COR-L47 (cell line): ENCODE results near the gene LPP.
"Not testable (repeated sequence)": the region's sequence is repeated elsewhere in the genome, so short reads cannot be mapped to it uniquely, and the experiment has no call there.

Experiments used
- DNase-seq: peaks from one replicate; lab custom pipeline; 2025; lab: John Stamatoyannopoulos, UW

The LPP gene

GRCh38 chr3:188677344-188677743 is 523.4 kb downstream of the LPP start:
- no peak for DNase-seq

- no peak for DNase-seq
These were observed 526.2 kb downstream of the LPP start for GRCh38 chr3:188680189-188680588.

GRCh38 chr3:188680605-188681004 is 526.6 kb downstream of the LPP start:
- no peak for DNase-seq

GRCh38 chr3:188682316-188682715 is 528.4 kb downstream of the LPP start:
- DNase-seq, result no peak

- DNase-seq, result no peak
These were observed 529.1 kb downstream of the LPP start for GRCh38 chr3:188683032-188683521.

- no peak for DNase-seq
These were observed 530.3 kb downstream of the LPP start for GRCh38 chr3:188684276-188684675.

GRCh38 chr3:188685789-188686188 is 531.8 kb downstream of the LPP start:
- DNase-seq, result no peak

- DNase-seq, result no peak
These were observed 532.4 kb downstream of the LPP start for GRCh38 chr3:188686324-188686723.

- no peak for DNase-seq
These were observed 533.4 kb downstream of the LPP start for GRCh38 chr3:188687389-188687788.

- DNase-seq, result no peak
These were observed 535.2 kb downstream of the LPP start for GRCh38 chr3:188689101-188689574.

GRCh38 chr3:188690064-188690463 is 536.1 kb downstream of the LPP start:
- DNase-seq, result no peak

GRCh38 chr3:188691004-188691403 is 537.0 kb downstream of the LPP start:
- no peak for DNase-seq

- DNase-seq, result no peak
These were observed 537.7 kb downstream of the LPP start for GRCh38 chr3:188691665-188692064.

- DNase-seq, result no peak
These were observed 538.7 kb downstream of the LPP start for GRCh38 chr3:188692700-188693099.

GRCh38 chr3:188693435-188693834 is 539.5 kb downstream of the LPP start:
- DNase-seq, result no peak

GRCh38 chr3:188695241-188695640 is 541.3 kb downstream of the LPP start:
- DNase-seq, result no peak

GRCh38 chr3:188697127-188697526 is 543.2 kb downstream of the LPP start:
- DNase-seq, result no peak

- DNase-seq, result no peak
These were observed 544.5 kb downstream of the LPP start for GRCh38 chr3:188698436-188698835.

- DNase-seq, result no peak
These were observed 546.5 kb downstream of the LPP start for GRCh38 chr3:188700501-188700900.

GRCh38 chr3:188700918-188701317 is 547.0 kb downstream of the LPP start:
- DNase-seq, result no peak

- DNase-seq, result no peak
These were observed 547.6 kb downstream of the LPP start for GRCh38 chr3:188701485-188701969.

- not testable (repeated sequence) for DNase-seq
These were observed 548.1 kb downstream of the LPP start for GRCh38 chr3:188702028-188702427.

- DNase-seq, result no peak
These were observed 552.2 kb downstream of the LPP start for GRCh38 chr3:188706176-188706575.

- no peak for DNase-seq
These were observed 552.6 kb downstream of the LPP start for GRCh38 chr3:188706599-188706998.
